Left ventricle myocardium inferior (tissue), 1 donor: Measurements from ENCODE around the gene FAT1. TPM values are rescaled to one million over a fixed set of nuclear protein-coding genes. Genes with fewer than 3 reads are reported as not detected.

Source experiments
- DNase-seq: peaks from one replicate; pipeline ENCODE4 v3.0.0-alpha.2; 2020
- H3K27ac ChIP-seq: fragments of 200-600 bp; replicated peaks from 2 replicates; pipeline ENCODE4 v1.8.0; 2021
- H3K27me3 ChIP-seq: fragments of 200-600 bp; 2 replicates; pipeline ENCODE4 v1.8.0; 2021; ENCODE audit warnings: low read depth
- H3K36me3 ChIP-seq: fragments of 200-600 bp; 2 replicates; pipeline ENCODE4 v1.8.0; 2021
- H3K4me1 ChIP-seq: fragments of 200-600 bp; 2 replicates; pipeline ENCODE4 v1.8.0; 2021
- H3K4me3 ChIP-seq: fragments of 200-600 bp; 2 replicates; pipeline ENCODE4 v1.8.0; 2021; ENCODE audit warnings: mild to moderate bottlenecking, moderate library complexity
- H3K9me3 ChIP-seq: fragments of 200-600 bp; replicated peaks from 2 replicates; pipeline ENCODE4 v1.8.0; 2021
- intact Hi-C: fragments of 100-400 bp; cut with micrococcal nuclease; formaldehyde crosslinking; loops from one replicate; pipeline ENCODE4 v1.11.0; 2022
- total RNA-seq: library from RNA; stranded (reverse); fragmentation: NEBNext Ultra II Directional; extraction: Animal tissue kit (Norgen Biotek cat#: 25700); gene quantifications from one replicate; pipeline ENCODE4 v1.2.1, GENCODE V29; 2021
- TF ChIP-seq, protein P1 (sequence below): fragments of 200-600 bp; IDR thresholded peaks from 2 replicates; pipeline ENCODE4 v1.8.0; 2021; ENCODE audit warnings: antibody characterized with exemption, mild to moderate bottlenecking, borderline replicate concordance
- donor health status: DM: no; HTN: yes; CAD: no; lungs with severe emphysema.

The FAT1 gene
- total RNA-seq, 1 donor from 2014 or later = 59.1 TPM

GRCh38 chr4:186653969-186654368 lies 69.7 kb downstream of the FAT1 start:
- no peak overlapping the region for H3K27ac ChIP-seq
- peaks cover 27% of the 10 kb centered on the region for H3K4me1 ChIP-seq
- H3K36me3 ChIP-seq = peaks cover 7% of the 10 kb centered on the region
- intact Hi-C loops = no loop called here
- TF ChIP-seq, protein P1, sequence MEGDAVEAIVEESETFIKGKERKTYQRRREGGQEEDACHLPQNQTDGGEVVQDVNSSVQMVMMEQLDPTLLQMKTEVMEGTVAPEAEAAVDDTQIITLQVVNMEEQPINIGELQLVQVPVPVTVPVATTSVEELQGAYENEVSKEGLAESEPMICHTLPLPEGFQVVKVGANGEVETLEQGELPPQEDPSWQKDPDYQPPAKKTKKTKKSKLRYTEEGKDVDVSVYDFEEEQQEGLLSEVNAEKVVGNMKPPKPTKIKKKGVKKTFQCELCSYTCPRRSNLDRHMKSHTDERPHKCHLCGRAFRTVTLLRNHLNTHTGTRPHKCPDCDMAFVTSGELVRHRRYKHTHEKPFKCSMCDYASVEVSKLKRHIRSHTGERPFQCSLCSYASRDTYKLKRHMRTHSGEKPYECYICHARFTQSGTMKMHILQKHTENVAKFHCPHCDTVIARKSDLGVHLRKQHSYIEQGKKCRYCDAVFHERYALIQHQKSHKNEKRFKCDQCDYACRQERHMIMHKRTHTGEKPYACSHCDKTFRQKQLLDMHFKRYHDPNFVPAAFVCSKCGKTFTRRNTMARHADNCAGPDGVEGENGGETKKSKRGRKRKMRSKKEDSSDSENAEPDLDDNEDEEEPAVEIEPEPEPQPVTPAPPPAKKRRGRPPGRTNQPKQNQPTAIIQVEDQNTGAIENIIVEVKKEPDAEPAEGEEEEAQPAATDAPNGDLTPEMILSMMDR = no peak
- no peaks in the 10 kb centered on the region for H3K9me3 ChIP-seq
- DNase-seq = no peak
- H3K27me3 ChIP-seq = no peaks in the 10 kb centered on the region
- H3K4me3 ChIP-seq = no peak overlapping the region

GRCh38 chr4:186651624-186652023 lies 72.0 kb downstream of the FAT1 start:
- H3K4me3 ChIP-seq = peak overlapping the region; percentile 63
- no peaks in the 10 kb centered on the region for H3K9me3 ChIP-seq
- peaks cover 27% of the 10 kb centered on the region for H3K4me1 ChIP-seq
- TF ChIP-seq, protein P1 = no peak
- peaks cover 7% of the 10 kb centered on the region for H3K36me3 ChIP-seq
- H3K27ac ChIP-seq = peak overlapping the region; percentile 77
- no peaks in the 10 kb centered on the region for H3K27me3 ChIP-seq
- intact Hi-C loops = no loop called here
- DNase-seq = peak; percentile 65

GRCh38 chr4:186651181-186651603 lies 72.5 kb downstream of the FAT1 start:
- Histone ChIP-seq H3K27ac (peak overlapping the region; percentile 77), H3K9me3 (no peaks in the 10 kb centered on the region), H3K36me3 (peaks cover 7% of the 10 kb centered on the region), H3K4me1 (peaks cover 27% of the 10 kb centered on the region), H3K4me3 (peak overlapping the region; percentile 63), H3K27me3 (no peaks in the 10 kb centered on the region)
- intact Hi-C loops = no loop called here
- no peak for DNase-seq
- TF ChIP-seq, protein P1 = no peak

GRCh38 chr4:186650401-186651180 lies 73.1 kb downstream of the FAT1 start:
- H3K27ac ChIP-seq = no peak overlapping the region
- intact Hi-C loops = no loop called here
- no peak overlapping the region for H3K4me3 ChIP-seq
- H3K36me3 ChIP-seq = peaks cover 2% of the 10 kb centered on the region
- TF ChIP-seq, protein P1 = no peak
- H3K27me3 ChIP-seq = no peaks in the 10 kb centered on the region
- H3K4me1 ChIP-seq = peaks cover 27% of the 10 kb centered on the region
- H3K9me3 ChIP-seq = no peaks in the 10 kb centered on the region
- DNase-seq = no peak

GRCh38 chr4:186647821-186648220 lies 75.8 kb downstream of the FAT1 start:
- no peaks in the 10 kb centered on the region for H3K27me3 ChIP-seq
- peaks cover 31% of the 10 kb centered on the region for H3K4me1 ChIP-seq
- H3K4me3 ChIP-seq = no peak overlapping the region
- no peaks in the 10 kb centered on the region for H3K9me3 ChIP-seq
- TF ChIP-seq, protein P1 = no peak
- no peak overlapping the region for H3K27ac ChIP-seq
- no peaks in the 10 kb centered on the region for H3K36me3 ChIP-seq
- DNase-seq = no peak
- intact Hi-C loops = no loop called here
